B cell (primary cell): ENCODE results near the gene KRT34. TPM values are rescaled to one million over a fixed set of nuclear protein-coding genes. Genes with fewer than 3 reads are reported as not detected.

ENCODE experiments used
- ATAC-seq: fragments of 200-7000 bp; cut with Tn5 transposase; one replicate; pipeline ENCODE4 v1.10.0; 2021; ENCODE audit warnings: low read depth, mild to moderate bottlenecking, moderate number of reproducible peaks, moderate library complexity
- CTCF ChIA-PET: fragments of 350-600 bp; sonication (Branson Sonifier 250); formaldehyde crosslinking; loops from one replicate; lab custom pipeline; 2021; ENCODE audit warnings: antibody characterized with exemption, inconsistent platforms; lab: Charles Lee
- POLR2A ChIA-PET: fragments of 350-600 bp; sonication (Branson Sonifier 250); formaldehyde crosslinking; loops from one replicate; lab custom pipeline; 2021; ENCODE audit warnings: antibody characterized with exemption; lab: Charles Lee
- DNase-seq: peaks from one replicate; pipeline ENCODE4 v3.0.0; 2013
- H2AFZ ChIP-seq: 2 replicates; pipeline ENCODE4 v1.6.1; 2012; ENCODE audit warnings: mild to moderate bottlenecking, low read depth, low read length; ENCODE audit not compliant: insufficient read depth, poor library complexity, severe bottlenecking
- H3K27ac ChIP-seq, 2 donors: 1 replicate in 1 of 2; 2 replicates in 1 of 2; pipeline ENCODE4 v1.5.1; 2012 to 2013; ENCODE audit warnings: low read length in 2 of 2, mild to moderate bottlenecking in 2 of 2, moderate library complexity in 1 of 2
- H3K27me3 ChIP-seq, 4 experiments: fragments of 200-600 bp in 1 of 4; sonication (generic) in 1 of 4; replicated peaks in 1 of 4; 1 replicate in 2 of 4; 2 replicates in 2 of 4; pipeline versions ENCODE4 v1.6.1 to v1.7.0; 2013 to 2016; ENCODE audit warnings: low read length in 3 of 4, mild to moderate bottlenecking in 2 of 4, mixed read lengths in 1 of 4, moderate library complexity in 1 of 4; ENCODE audit not compliant: insufficient read depth in 4 of 4, control insufficient read depth in 3 of 4; ENCODE audit errors: control extremely low read depth in 1 of 4
- H3K36me3 ChIP-seq, 2 experiments: replicated peaks in 1 of 2; 1 replicate in 1 of 2; 2 replicates in 1 of 2; pipeline versions ENCODE4 v1.6.1 to v1.7.1; 2013; ENCODE audit warnings: low read length in 1 of 2; ENCODE audit not compliant: insufficient read depth in 2 of 2, control insufficient read depth in 1 of 2; ENCODE audit errors: control extremely low read depth in 1 of 2, extremely low read depth in 1 of 2
- H3K4me1 ChIP-seq, 2 donors: fragments of 200-600 bp in 1 of 2; sonication (generic) in 1 of 2; 1 replicate in 1 of 2; 2 replicates in 1 of 2; pipeline versions ENCODE4 v1.5.1 to v1.6.1; 2013 to 2017; ENCODE audit warnings: low read length in 2 of 2; ENCODE audit not compliant: control insufficient read depth in 2 of 2, insufficient read depth in 2 of 2
- H3K4me2 ChIP-seq: replicated peaks from 2 replicates; pipeline ENCODE3; 2012; ENCODE audit warnings: mild to moderate bottlenecking, low read depth, low read length; ENCODE audit not compliant: poor library complexity, severe bottlenecking
- H3K4me3 ChIP-seq, 5 experiments: fragments of 200-600 bp in 1 of 5; sonication (generic) in 1 of 5; 1 replicate in 3 of 5; 2 replicates in 2 of 5; pipeline versions ENCODE4 v1.5.1 to v1.7.0; 2011 to 2016; ENCODE audit warnings: low read length in 4 of 5, mild to moderate bottlenecking in 4 of 5, low read depth in 2 of 5, control low read depth in 1 of 5, moderate library complexity in 1 of 5; ENCODE audit not compliant: insufficient read depth in 1 of 5; ENCODE audit errors: control extremely low read depth in 1 of 5, extremely low read depth in 1 of 5
- H3K79me2 ChIP-seq: fragments of 200-600 bp; sonication (generic); one replicate; pipeline ENCODE4 v1.6.0; 2016; ENCODE audit warnings: low read length; ENCODE audit not compliant: control insufficient read depth, insufficient read depth
- H3K9ac ChIP-seq: fragments of 200-600 bp; sonication (generic); 2 replicates; pipeline ENCODE4 v1.6.1; 2017; ENCODE audit warnings: mild to moderate bottlenecking, low read length, moderate library complexity
- H3K9me3 ChIP-seq, 3 donors: one replicate each; pipeline versions ENCODE4 v1.6.1 to v1.7.1; 2013; ENCODE audit warnings: low read length in 2 of 3; ENCODE audit not compliant: control insufficient read depth in 2 of 3, insufficient read depth in 1 of 3; ENCODE audit errors: control extremely low read depth in 1 of 3
- H4K20me1 ChIP-seq: 2 replicates; pipeline ENCODE4 v1.6.0; 2012; ENCODE audit warnings: mild to moderate bottlenecking, low read length; ENCODE audit not compliant: insufficient read depth, control insufficient read depth, poor library complexity, severe bottlenecking
- H3K27ac Mint-ChIP-seq: one replicate; pipeline ENCODE4 v1.8.0; 2021; ENCODE audit warnings: mixed read lengths
- H3K27me3 Mint-ChIP-seq: one replicate; pipeline ENCODE4 v1.8.0; 2021; ENCODE audit warnings: mixed read lengths
- H3K4me1 Mint-ChIP-seq: one replicate; pipeline ENCODE4 v1.8.0; 2021; ENCODE audit warnings: mixed read lengths
- H3K4me3 Mint-ChIP-seq: one replicate; pipeline ENCODE4 v1.8.0; 2021; ENCODE audit warnings: mixed read lengths
- H3K9me3 Mint-ChIP-seq: one replicate; pipeline ENCODE4 v1.8.0; 2022; ENCODE audit warnings: mixed read lengths; ENCODE audit not compliant: insufficient read depth
- EZH2 ChIP-seq: IDR thresholded peaks from 2 replicates; pipeline ENCODE4 v1.6.1; 2012; ENCODE audit warnings: borderline replicate concordance, low read depth, mild to moderate bottlenecking, moderate library complexity, low read length; ENCODE audit not compliant: insufficient read depth, poor library complexity, severe bottlenecking
- WGBS: methylation state at CpG from one replicate; pipeline ENCODE4 v1.1.5; 2013; ENCODE audit warnings: missing lambda C conversion rate; ENCODE audit not compliant: insufficient coverage; 5-methylcytosine and 5-hydroxymethylcytosine counted together
- intact Hi-C: fragments of 100-400 bp; cut with micrococcal nuclease; formaldehyde crosslinking; loops from one replicate; pipeline ENCODE4 v1.10.0; 2022
- polyA plus RNA-seq: library from polyadenylated mRNA; depleted of rRNA; stranded (reverse); fragments of >200 nt; gene quantifications from 2 replicates; pipeline ENCODE4 v1.2.3, GENCODE V29; 2012
- total RNA-seq, 2 donors: library from RNA; stranded (reverse); fragments of 120-200 nt in 1 of 2; gene quantifications; 1 replicate in 1 of 2; 2 replicates in 1 of 2; pipeline versions ENCODE4 v1.2.3 to v1.2.4, GENCODE V29; 2013 to 2022
- TF ChIP-seq, protein P1 (sequence below): fragments of 200-600 bp; IDR thresholded peaks from one replicate; pipeline ENCODE4 v1.8.0; 2022; ENCODE audit warnings: antibody characterized with exemption, mild to moderate bottlenecking

KRT34 gene
- total and polyA plus RNA-seq, 2 donors (not counting 1 experiment from before 2014, with no cell fraction given): not detected

- Mint-ChIP-seq H3K27me3 (peaks cover 45% of the 10 kb centered on the region), H3K4me3 (no peak overlapping the region), H3K4me1 (no peaks in the 10 kb centered on the region), H3K9me3 (no peaks in the 10 kb centered on the region), H3K27ac (peak overlapping the region; percentile 10)
- Histone ChIP-seq H3K9ac (no peak overlapping the region), H2AFZ (no peak overlapping the region), H3K4me1 (no peaks in the 10 kb centered on the region), H3K27me3 (peaks cover 0 to 11% (median 1%) of the 10 kb centered on the region in 4 experiments), H3K27ac (no peak overlapping the region), H3K36me3 (no peaks in the 10 kb centered on the region), H4K20me1 (no peaks in the 10 kb centered on the region), H3K79me2 (no peaks in the 10 kb centered on the region), H3K4me2 (no peak overlapping the region), H3K4me3 (no peak overlapping the region), H3K9me3 (no peaks in the 10 kb centered on the region)
- DNase-seq (no peak), ATAC-seq (no peak)
- WGBS: 93% methylated on average over 3 of the region's 5 CpGs
- ChIA-PET CTCF (no interaction called here), POLR2A (no interaction called here)
- TF ChIP-seq EZH2: no peak
- TF ChIP-seq, protein P1, sequence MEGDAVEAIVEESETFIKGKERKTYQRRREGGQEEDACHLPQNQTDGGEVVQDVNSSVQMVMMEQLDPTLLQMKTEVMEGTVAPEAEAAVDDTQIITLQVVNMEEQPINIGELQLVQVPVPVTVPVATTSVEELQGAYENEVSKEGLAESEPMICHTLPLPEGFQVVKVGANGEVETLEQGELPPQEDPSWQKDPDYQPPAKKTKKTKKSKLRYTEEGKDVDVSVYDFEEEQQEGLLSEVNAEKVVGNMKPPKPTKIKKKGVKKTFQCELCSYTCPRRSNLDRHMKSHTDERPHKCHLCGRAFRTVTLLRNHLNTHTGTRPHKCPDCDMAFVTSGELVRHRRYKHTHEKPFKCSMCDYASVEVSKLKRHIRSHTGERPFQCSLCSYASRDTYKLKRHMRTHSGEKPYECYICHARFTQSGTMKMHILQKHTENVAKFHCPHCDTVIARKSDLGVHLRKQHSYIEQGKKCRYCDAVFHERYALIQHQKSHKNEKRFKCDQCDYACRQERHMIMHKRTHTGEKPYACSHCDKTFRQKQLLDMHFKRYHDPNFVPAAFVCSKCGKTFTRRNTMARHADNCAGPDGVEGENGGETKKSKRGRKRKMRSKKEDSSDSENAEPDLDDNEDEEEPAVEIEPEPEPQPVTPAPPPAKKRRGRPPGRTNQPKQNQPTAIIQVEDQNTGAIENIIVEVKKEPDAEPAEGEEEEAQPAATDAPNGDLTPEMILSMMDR: no peak
- intact Hi-C loops: no loop called here
Measured at GRCh38 chr17:41402161-41402560, 20.1 kb upstream of the KRT34 start.

GRCh38 chr17:41396996-41397660, 15.0 kb upstream of the KRT34 start, which contains the start of gene KRT31:
Gene KRT31 (minus strand): TSS chr17:41397608. CDS start chr17:41397539, 69 bp downstream.
- CTCF ChIA-PET: no interaction called here
- no peak within 1 kb of the TSS for H3K27ac Mint-ChIP-seq

More at GRCh38 chr17:41396996-41397660, 15.0 kb upstream of the KRT34 start, which contains the start of gene KRT31:
- no peaks in the 10 kb centered on the region for H3K36me3 ChIP-seq
- no peak within 1 kb of the TSS for H3K9ac ChIP-seq
- H3K27ac ChIP-seq: no peak within 1 kb of the TSS
- no peak within 1 kb of the TSS for H3K4me3 Mint-ChIP-seq
- no peak for DNase-seq
- H3K4me3 ChIP-seq: no peak within 1 kb of the TSS
- no peaks in the 10 kb centered on the region for H3K9me3 Mint-ChIP-seq
- no peak within 1 kb of the TSS for H3K4me2 ChIP-seq
- peaks cover 0 to 4% (median 1%) of the 10 kb centered on the region in 4 experiments for H3K27me3 ChIP-seq
- POLR2A ChIA-PET: no interaction called here
- no peaks in the 10 kb centered on the region for H3K9me3 ChIP-seq
- H4K20me1 ChIP-seq: no peaks in the 10 kb centered on the region
- no peak for ATAC-seq
- no peak for TF ChIP-seq EZH2
- TF ChIP-seq, protein P1: no peak
- H3K4me1 Mint-ChIP-seq: no peaks in the 10 kb centered on the region
- H2AFZ ChIP-seq: no peak within 1 kb of the TSS
- intact Hi-C loops: no loop called here
- H3K27me3 Mint-ChIP-seq: peaks cover 50% of the 10 kb centered on the region
- 90% methylated on average over 15 of the region's 16 CpGs for WGBS
- H3K79me2 ChIP-seq: no peaks in the 10 kb centered on the region
- H3K4me1 ChIP-seq: no peaks in the 10 kb centered on the region
